GM19397 (cell line): ENCODE results near the gene LPIN1.
"Not testable (repeated sequence)": the region's sequence is repeated elsewhere in the genome, so short reads cannot be mapped to it uniquely, and the experiment has no call there.

ENCODE experiments used
- ATAC-seq: cut with Tn5 transposase; IDR thresholded peaks from one replicate; pipeline ENCODE4 v1.9.1; 2021; ENCODE audit warnings: mild to moderate bottlenecking, moderate library complexity; ENCODE audit not compliant: unreplicated experiment

The LPIN1 gene

DNA sequence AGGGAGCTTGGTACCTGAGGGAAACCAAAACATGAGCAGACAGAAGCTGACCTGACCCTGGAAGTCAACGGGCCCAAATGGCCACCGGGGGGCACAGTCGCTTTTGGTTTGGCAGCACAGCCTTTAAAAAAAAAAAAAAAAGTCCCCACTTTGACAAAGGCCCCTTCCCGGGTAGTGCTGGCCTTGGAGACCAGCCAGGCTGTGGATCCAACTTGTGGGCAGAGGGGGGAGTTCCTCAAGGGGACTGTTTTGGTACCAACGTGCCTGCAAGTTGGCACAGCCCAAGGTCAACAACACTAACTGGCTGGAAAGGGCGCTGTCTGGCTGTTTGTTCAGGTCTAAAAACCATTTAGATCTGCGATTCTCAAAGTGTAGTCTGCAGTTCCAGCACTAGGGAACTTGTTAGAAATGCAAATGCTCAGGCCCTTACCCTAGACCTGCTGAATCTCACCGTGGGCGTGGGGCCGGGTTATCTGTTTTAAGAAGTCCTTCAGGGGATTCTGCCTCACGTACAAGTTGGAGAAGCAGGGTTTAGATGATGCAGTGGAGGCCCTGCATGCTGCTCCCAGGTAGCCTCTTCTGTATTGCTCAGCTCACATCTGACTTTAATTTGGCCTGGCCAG, 83.0 kb downstream of the LPIN1 start:
- ATAC-seq, result peak; percentile 21

DNA sequence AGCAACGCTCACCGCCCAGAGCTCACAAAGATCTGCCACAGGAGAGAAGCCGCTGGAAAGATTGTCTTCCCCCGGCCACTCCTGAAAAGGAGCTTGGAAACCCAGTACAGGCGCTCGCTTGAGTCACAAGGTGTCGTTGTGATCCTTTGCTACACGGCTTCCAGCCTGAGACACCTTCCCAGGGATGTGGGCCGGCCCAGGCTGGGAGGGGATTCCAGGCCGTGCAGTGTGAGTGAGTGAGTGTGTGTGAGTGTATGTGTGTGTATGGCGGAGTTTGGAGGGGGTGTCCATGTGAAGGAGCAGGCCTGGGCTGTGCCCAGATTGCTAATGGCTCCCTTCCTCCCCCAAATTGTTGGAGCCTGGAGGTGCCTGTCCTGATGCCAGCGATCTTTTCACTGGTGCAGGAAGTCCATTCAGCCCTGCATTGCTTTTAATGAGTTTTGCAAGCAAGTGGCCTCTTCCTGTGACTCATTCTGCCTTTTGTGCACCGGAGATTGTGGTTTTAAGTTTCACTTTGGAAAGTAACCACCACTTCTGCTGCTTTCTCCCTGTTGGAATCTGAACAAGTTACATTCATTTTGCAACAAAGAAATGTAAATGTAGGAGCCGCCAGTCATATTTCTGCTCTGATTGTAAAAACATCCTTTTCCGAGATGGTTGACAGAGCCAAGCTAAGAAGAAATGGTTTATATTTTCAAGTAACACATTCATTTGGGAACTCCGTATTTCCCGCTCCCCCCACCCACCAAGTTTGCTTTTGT, 83.7 kb downstream of the LPIN1 start:
- peak; percentile 69 for ATAC-seq

GRCh38 chr2:11830708-11831301, 84.4 kb downstream of the LPIN1 start:
- ATAC-seq, result no peak

- no peak for ATAC-seq
Measured at GRCh38 chr2:11831415-11831814, 85.0 kb downstream of the LPIN1 start.

GRCh38 chr2:11832531-11832930, 86.1 kb downstream of the LPIN1 start:
- no peak for ATAC-seq

GRCh38 chr2:11833601-11834000, 87.2 kb downstream of the LPIN1 start:
- no peak for ATAC-seq

DNA sequence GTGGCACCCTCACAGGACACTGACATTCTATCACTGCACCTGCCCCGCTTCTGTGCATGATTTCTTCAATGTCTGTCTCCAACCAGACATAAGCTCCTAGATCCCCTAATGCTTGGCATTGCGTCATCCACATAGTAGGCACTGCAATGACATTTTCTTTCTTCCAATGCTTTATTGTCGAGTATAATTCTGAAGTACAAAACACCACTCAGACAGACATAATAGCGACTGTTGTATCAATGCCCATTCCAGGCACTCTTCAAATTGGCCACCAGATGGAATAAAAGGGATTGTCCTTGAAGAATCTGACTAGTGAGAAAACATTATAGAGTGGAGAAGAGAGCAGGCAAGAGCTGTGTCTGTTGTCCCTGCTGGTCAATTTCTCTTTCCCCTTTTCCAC, 89.0 kb downstream of the LPIN1 start:
- no peak for ATAC-seq

- no peak for ATAC-seq
Measured at GRCh38 chr2:11836647-11837219, 90.3 kb downstream of the LPIN1 start.

GRCh38 chr2:11837875-11838734, 91.7 kb downstream of the LPIN1 start:
- no peak for ATAC-seq

DNA sequence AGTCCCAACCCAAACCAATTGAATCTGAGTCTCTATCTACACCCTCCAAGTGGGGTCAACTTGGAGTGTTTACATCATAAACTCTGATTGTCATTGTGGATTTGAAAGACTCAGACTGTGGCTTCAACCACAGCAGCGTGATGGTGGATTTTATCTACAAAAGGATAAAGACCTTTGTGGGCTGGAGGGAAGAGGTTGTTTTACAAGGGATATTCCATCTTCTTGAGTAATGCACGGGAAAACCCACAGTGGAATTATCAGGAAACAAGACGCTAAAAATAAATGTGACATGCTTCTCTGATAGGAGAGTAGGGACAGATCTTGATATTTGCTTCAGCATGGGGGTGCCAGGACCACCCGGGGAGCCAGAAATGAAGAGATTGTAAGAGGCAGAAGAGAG, 93.5 kb downstream of the LPIN1 start:
- no peak for ATAC-seq

DNA sequence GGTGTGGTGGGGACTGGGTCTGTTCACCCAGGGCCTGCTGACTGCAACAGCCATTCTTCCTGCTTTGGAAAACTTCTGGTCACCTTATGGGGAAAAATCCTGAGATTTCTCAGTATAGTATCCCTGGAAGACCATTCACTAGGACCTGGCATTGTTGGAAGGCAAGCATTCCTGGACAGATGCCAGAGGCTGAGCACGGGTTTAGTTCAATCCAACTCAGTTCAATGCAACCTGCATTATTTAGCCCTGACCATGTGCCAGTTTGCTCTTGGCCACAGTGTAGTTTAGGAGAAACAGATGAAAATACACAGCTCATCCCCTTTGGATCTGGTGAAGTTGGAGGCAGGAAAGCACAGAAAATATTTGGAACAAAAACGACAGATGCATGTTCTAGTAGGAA, 95.9 kb downstream of the LPIN1 start:
- no peak for ATAC-seq

DNA sequence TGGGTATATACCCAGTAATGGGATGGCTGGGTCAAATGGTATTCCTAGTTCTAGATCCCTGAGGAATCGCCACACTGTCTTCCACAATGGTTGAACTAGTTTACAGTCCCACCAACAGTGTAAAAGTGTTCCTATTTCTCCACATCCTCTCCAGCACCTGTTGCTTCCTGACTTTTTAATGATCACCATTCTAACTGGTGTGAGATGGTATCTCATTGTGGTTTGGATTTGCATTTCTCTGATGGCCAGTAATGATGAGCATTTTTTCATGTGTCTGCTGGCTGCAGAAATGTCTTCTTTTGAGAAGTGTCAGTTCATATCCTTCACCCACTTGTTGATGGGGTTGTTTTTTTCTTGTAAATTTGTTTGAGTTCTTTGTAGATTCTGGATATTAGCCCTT, 98.4 kb downstream of the LPIN1 start:
- ATAC-seq, result not testable (repeated sequence)

GRCh38 chr2:11847935-11848334, 101.5 kb downstream of the LPIN1 start:
- ATAC-seq, result not testable (repeated sequence)

GRCh38 chr2:11850082-11850481, 103.7 kb downstream of the LPIN1 start:
- ATAC-seq, result no peak

GRCh38 chr2:11852526-11853196, 106.2 kb downstream of the LPIN1 start:
- ATAC-seq, result no peak

DNA sequence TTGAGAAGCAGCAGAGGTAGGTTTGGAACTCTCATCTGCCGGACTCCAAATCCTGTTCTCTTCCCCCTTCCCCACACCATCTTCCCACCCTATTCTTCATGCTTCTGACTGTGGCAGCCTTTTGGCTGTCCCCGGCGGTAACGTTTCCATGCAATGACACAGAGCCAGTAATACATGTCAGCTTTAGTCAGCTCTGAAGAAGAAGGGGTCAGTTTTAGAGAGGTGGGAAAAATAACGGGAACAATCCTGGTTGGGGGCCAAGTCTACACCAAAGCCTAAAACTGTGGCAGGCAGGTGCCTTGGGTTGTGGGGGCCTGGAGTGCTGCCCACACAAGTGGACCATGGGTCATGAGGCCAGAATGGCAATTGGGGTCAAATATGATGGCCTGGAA, 106.8 kb downstream of the LPIN1 start:
- ATAC-seq, result no peak

- ATAC-seq, result no peak
Measured at GRCh38 chr2:11855064-11855760, 108.8 kb downstream of the LPIN1 start.

- no peak for ATAC-seq
Measured at GRCh38 chr2:11856095-11856494, 109.7 kb downstream of the LPIN1 start.

- ATAC-seq, result no peak
Measured at GRCh38 chr2:11858883-11859282, 112.5 kb downstream of the LPIN1 start.

DNA sequence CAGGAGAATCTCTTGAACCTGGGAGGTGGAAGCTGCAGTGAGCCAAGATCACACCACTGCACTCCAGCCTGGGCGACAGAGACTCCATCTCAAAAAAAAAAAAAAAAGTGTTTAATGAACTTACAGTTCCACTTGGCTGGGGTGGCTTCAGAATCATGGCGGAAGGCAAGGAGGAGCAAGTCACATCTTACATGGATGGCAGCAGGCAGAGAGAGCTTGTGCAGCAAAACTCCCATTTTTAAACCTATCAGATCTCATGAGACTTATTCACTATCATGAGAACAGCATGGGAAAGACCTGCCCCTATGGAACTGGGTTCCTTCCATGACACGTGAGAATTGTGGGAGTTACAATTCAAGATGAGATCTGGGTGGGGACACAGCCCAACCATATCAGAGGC, 113.5 kb downstream of the LPIN1 start:
- not testable (repeated sequence) for ATAC-seq
